HCT116 (cell line): ENCODE results near the gene INHBE. TPM values are rescaled to one million over a fixed set of nuclear protein-coding genes. Genes with fewer than 3 reads are reported as not detected.

Source experiments
- ATAC-seq: fragments of 200-7000 bp; cut with Tn5 transposase; 2 replicates; pipeline ENCODE4 v1.9.1; 2020; ENCODE audit warnings: mild to moderate bottlenecking, moderate library complexity
- BruUV-seq: library from RNA; stranded (reverse); fragments of 400-500 nt; replicated peaks from 2 replicates; lab custom pipeline; 2021; lab: Mats Ljungman, UMichigan
- CTCF ChIA-PET: fragments of 300-600 bp; sonication (Branson Sonifier 250); formaldehyde crosslinking; loops from one replicate; lab custom pipeline; 2021; ENCODE audit warnings: antibody characterized with exemption; lab: Charles Lee
- POLR2A ChIA-PET: fragments of 300-600, 350-600 bp; sonication (Branson Sonifier 250); formaldehyde crosslinking; loops from one replicate; lab custom pipeline; 2021; ENCODE audit warnings: antibody characterized with exemption; lab: Charles Lee
- RAD21 ChIA-PET, 2 experiments: fragments of 300-600 bp; sonication (Branson Sonifier 250); formaldehyde crosslinking; loops; one replicate each; lab custom pipeline; 2023; ENCODE audit warnings: low total read pairs in 2 of 2; ENCODE audit not compliant: uncharacterized antibody in 2 of 2, unreplicated experiment in 2 of 2, low non-redundant PET in 1 of 2; lab: Charles Lee
- DNase-seq: peaks from one replicate; pipeline ENCODE4 v3.0.0-alpha.2; 2010; ENCODE audit warnings: low read depth, low spot score
- H2AFZ ChIP-seq: fragments of 200-600 bp; shearing (Covaris generic), sonication (generic); 2 replicates; pipeline ENCODE4 v1.6.1; 2017; ENCODE audit warnings: low read depth, mixed run types, mixed read lengths, antibody characterized with exemption, low read length; ENCODE audit not compliant: poor library complexity, severe bottlenecking
- H3K27ac ChIP-seq: 2 replicates; pipeline ENCODE4 v1.5.1; 2012; ENCODE audit warnings: low read depth, low read length
- H3K27me3 ChIP-seq: fragments of 200-600 bp; sonication (generic); 2 replicates; pipeline ENCODE4 v1.6.1; 2016; ENCODE audit warnings: mixed run types, low read length, mixed read lengths; ENCODE audit not compliant: insufficient read depth
- H3K36me3 ChIP-seq, 2 experiments: fragments of 200-500 bp in 1 of 2; fragments of 200-600 bp in 1 of 2; sonication (Bioruptor generic) in 1 of 2; sonication (generic) in 1 of 2; 2 replicates each; pipeline versions ENCODE4 v1.5.1 to v1.6.1; 2014 to 2016; ENCODE audit warnings: low read length in 2 of 2, inconsistent platforms in 1 of 2, mixed read lengths in 1 of 2, mixed run types in 1 of 2; ENCODE audit not compliant: insufficient read depth in 2 of 2, control insufficient read depth in 1 of 2
- H3K4me1 ChIP-seq, 2 experiments: fragments of 200-600 bp in 1 of 2; sonication (generic) in 1 of 2; 2 replicates each; pipeline versions ENCODE4 v1.5.1 to v1.6.1; 2012 to 2017; ENCODE audit warnings: low read length in 2 of 2, inconsistent platforms in 1 of 2, mild to moderate bottlenecking in 1 of 2, mixed read lengths in 1 of 2, mixed run types in 1 of 2, moderate library complexity in 1 of 2; ENCODE audit not compliant: insufficient read depth in 2 of 2, control insufficient read depth in 1 of 2
- H3K4me2 ChIP-seq: fragments of 200-600 bp; sonication (generic); 2 replicates; pipeline ENCODE4 v1.6.1; 2017; ENCODE audit warnings: mixed run types, low read length, mixed read lengths
- H3K4me3 ChIP-seq, 2 experiments: fragments of 200-600 bp in 1 of 2; sonication (generic) in 1 of 2; replicated peaks in 1 of 2; 2 replicates each; pipeline ENCODE4 v1.5.1; 2011 to 2016; ENCODE audit warnings: low read length in 2 of 2, control low read depth in 1 of 2, low read depth in 1 of 2, mild to moderate bottlenecking in 1 of 2, mixed read lengths in 1 of 2, mixed run types in 1 of 2
- H3K79me2 ChIP-seq: fragments of 200-600 bp; sonication (generic); 2 replicates; pipeline ENCODE4 v1.6.1; 2017; ENCODE audit warnings: mild to moderate bottlenecking, mixed run types, low read length, moderate library complexity, mixed read lengths; ENCODE audit not compliant: insufficient read depth
- H3K9ac ChIP-seq: fragments of 200-600 bp; sonication (generic); 2 replicates; pipeline ENCODE4 v1.6.1; 2016; ENCODE audit warnings: low read length, mixed read lengths
- H3K9me2 ChIP-seq: fragments of 200-600 bp; sonication (generic), shearing (Covaris generic); 2 replicates; pipeline ENCODE4 v1.6.1; 2017; ENCODE audit warnings: mixed run types, mild to moderate bottlenecking, moderate library complexity; ENCODE audit not compliant: insufficient read depth
- H3K9me3 ChIP-seq, 2 experiments: fragments of 200-500 bp in 1 of 2; fragments of 200-600 bp in 1 of 2; sonication (Bioruptor generic) in 1 of 2; sonication (generic) in 1 of 2; 2 replicates each; pipeline ENCODE4 v1.6.1; 2014 to 2017; ENCODE audit warnings: low read length in 2 of 2, mixed read lengths in 2 of 2, inconsistent platforms in 1 of 2, low read depth in 1 of 2, mild to moderate bottlenecking in 1 of 2, mixed run types in 1 of 2, moderate library complexity in 1 of 2; ENCODE audit not compliant: control insufficient read depth in 1 of 2, insufficient read depth in 1 of 2
- H4K20me1 ChIP-seq: fragments of 200-600 bp; sonication (generic), shearing (Covaris generic); 2 replicates; pipeline ENCODE4 v1.6.1; 2017; ENCODE audit warnings: mixed run types, mild to moderate bottlenecking, moderate library complexity; ENCODE audit not compliant: insufficient read depth
- CBX3 ChIP-seq: IDR thresholded peaks from 2 replicates; pipeline ENCODE4 v1.6.1; 2012; ENCODE audit warnings: low read depth
- CEBPB ChIP-seq: IDR thresholded peaks from 2 replicates; pipeline ENCODE4 v1.6.1; 2012; ENCODE audit warnings: low read depth
- EZH2phosphoT487 ChIP-seq: fragments of 200-600 bp; IDR thresholded peaks from 2 replicates; pipeline ENCODE4 v1.6.1; 2018; ENCODE audit warnings: antibody characterized with exemption, borderline replicate concordance
- JUND ChIP-seq: IDR thresholded peaks from 2 replicates; pipeline ENCODE4 v1.6.1; 2012
- RAD21 ChIP-seq: IDR thresholded peaks from 2 replicates; pipeline ENCODE4 v1.6.1; 2012; ENCODE audit warnings: low read depth, mild to moderate bottlenecking
- SRF ChIP-seq: IDR thresholded peaks from 2 replicates; pipeline ENCODE4 v1.6.1; 2012; ENCODE audit warnings: low read depth
- TCF7L2 ChIP-seq: IDR thresholded peaks from 2 replicates; pipeline ENCODE4 v1.7.0; 2011; ENCODE audit warnings: borderline replicate concordance, inconsistent platforms; ENCODE audit not compliant: insufficient read depth, insufficient read length; ENCODE audit errors: extremely low read depth
- YY1 ChIP-seq: IDR thresholded peaks from 2 replicates; pipeline ENCODE4 v1.6.1; 2011; ENCODE audit warnings: low read length, low read depth, moderate library complexity, mild to moderate bottlenecking; ENCODE audit not compliant: insufficient replicate concordance; ENCODE audit errors: extremely low read depth
- ZFX ChIP-seq: fragments of 450-650 bp; IDR thresholded peaks from 2 replicates; pipeline ENCODE4 v1.6.1; 2017
- intact Hi-C: fragments of 100-400 bp; cut with micrococcal nuclease; formaldehyde crosslinking; loops from 2 replicates; pipeline ENCODE4 v1.10.0; 2022
- total RNA-seq: library from RNA; stranded (reverse); gene quantifications from one replicate; pipeline ENCODE4 v1.2.1, GENCODE V29; 2021; ENCODE audit not compliant: unreplicated experiment
- TF ChIP-seq, protein P1 (sequence below): IDR thresholded peaks from 2 replicates; pipeline ENCODE4 v1.6.1; 2011; ENCODE audit warnings: mild to moderate bottlenecking, low read length, moderate library complexity; ENCODE audit not compliant: insufficient replicate concordance; ENCODE audit errors: extremely low read depth
- TF ChIP-seq, protein P2 (sequence below): IDR thresholded peaks from 2 replicates; pipeline ENCODE4 v1.6.1; 2012
- TF ChIP-seq, protein P3 (sequence below): IDR thresholded peaks from 2 replicates; pipeline ENCODE4 v1.6.1; 2012
- TF ChIP-seq, protein P4 (sequence below), 3 experiments: fragments of 200-600 bp in 1 of 3; sonication (generic) in 1 of 3; IDR thresholded peaks in 2 of 3; conservative IDR thresholded peaks in 1 of 3; 2 replicates each; pipeline ENCODE4 v1.5.1; 2012 to 2017; ENCODE audit warnings: low read depth in 2 of 3, low read length in 2 of 3, antibody characterized with exemption in 1 of 3, borderline replicate concordance in 1 of 3, control low read depth in 1 of 3, mild to moderate bottlenecking in 1 of 3, mixed read lengths in 1 of 3, mixed run types in 1 of 3, moderate library complexity in 1 of 3; ENCODE audit not compliant: insufficient read depth in 1 of 3

Gene INHBE
- total RNA-seq, 1 experiment from 2014 or later, result 0.89 TPM

DNA sequence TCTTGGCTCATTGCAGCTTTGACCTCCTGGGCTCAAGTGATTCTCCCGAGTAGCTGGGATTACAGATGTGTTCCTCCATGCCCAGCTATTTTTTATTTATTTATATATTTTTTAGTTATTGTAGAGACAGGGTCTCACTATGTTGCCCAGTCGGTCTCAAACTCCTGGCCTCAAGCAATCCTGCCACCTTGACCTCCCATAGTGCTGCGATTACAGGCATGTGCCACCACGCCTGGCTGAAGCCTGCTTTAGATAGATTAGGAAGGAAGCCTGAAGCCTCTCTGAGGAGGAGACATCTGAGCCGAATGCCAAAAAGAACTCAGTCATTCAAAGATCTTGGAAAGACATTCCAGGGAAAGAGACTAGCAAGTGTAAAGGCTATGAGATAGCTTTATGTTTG, 10.4 kb upstream of the INHBE start:
- TF ChIP-seq CBX3, result no peak
- no peak for TF ChIP-seq CEBPB
- TF ChIP-seq, protein P1, sequence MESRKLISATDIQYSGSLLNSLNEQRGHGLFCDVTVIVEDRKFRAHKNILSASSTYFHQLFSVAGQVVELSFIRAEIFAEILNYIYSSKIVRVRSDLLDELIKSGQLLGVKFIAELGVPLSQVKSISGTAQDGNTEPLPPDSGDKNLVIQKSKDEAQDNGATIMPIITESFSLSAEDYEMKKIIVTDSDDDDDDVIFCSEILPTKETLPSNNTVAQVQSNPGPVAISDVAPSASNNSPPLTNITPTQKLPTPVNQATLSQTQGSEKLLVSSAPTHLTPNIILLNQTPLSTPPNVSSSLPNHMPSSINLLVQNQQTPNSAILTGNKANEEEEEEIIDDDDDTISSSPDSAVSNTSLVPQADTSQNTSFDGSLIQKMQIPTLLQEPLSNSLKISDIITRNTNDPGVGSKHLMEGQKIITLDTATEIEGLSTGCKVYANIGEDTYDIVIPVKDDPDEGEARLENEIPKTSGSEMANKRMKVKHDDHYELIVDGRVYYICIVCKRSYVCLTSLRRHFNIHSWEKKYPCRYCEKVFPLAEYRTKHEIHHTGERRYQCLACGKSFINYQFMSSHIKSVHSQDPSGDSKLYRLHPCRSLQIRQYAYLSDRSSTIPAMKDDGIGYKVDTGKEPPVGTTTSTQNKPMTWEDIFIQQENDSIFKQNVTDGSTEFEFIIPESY, result no peak
- no peak for TF ChIP-seq ZFX
- no peak for TF ChIP-seq TCF7L2
- no peak for TF ChIP-seq EZH2phosphoT487
- TF ChIP-seq, protein P2, sequence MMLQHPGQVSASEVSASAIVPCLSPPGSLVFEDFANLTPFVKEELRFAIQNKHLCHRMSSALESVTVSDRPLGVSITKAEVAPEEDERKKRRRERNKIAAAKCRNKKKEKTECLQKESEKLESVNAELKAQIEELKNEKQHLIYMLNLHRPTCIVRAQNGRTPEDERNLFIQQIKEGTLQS, result no peak
- TF ChIP-seq RAD21, result no peak
- TF ChIP-seq, protein P3, sequence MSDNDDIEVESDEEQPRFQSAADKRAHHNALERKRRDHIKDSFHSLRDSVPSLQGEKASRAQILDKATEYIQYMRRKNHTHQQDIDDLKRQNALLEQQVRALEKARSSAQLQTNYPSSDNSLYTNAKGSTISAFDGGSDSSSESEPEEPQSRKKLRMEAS, result no peak
- TF ChIP-seq, protein P4, sequence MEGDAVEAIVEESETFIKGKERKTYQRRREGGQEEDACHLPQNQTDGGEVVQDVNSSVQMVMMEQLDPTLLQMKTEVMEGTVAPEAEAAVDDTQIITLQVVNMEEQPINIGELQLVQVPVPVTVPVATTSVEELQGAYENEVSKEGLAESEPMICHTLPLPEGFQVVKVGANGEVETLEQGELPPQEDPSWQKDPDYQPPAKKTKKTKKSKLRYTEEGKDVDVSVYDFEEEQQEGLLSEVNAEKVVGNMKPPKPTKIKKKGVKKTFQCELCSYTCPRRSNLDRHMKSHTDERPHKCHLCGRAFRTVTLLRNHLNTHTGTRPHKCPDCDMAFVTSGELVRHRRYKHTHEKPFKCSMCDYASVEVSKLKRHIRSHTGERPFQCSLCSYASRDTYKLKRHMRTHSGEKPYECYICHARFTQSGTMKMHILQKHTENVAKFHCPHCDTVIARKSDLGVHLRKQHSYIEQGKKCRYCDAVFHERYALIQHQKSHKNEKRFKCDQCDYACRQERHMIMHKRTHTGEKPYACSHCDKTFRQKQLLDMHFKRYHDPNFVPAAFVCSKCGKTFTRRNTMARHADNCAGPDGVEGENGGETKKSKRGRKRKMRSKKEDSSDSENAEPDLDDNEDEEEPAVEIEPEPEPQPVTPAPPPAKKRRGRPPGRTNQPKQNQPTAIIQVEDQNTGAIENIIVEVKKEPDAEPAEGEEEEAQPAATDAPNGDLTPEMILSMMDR (IDR thresholded peaks at IDR 0.05 in 2 of 3, conservative IDR thresholded peaks at IDR 0.05 in 1 of 3; ENCODE audit: borderline replicate concordance in 1 of 3, insufficient read depth in 1 of 3, low read depth in 2 of 3, low read length in 2 of 3), result no peak
- no peak for TF ChIP-seq YY1
- TF ChIP-seq JUND, result no peak
- TF ChIP-seq SRF, result no peak
- ChIA-PET RAD21 (no interaction called here), POLR2A (no interaction called here), CTCF (interaction anchor here (1.4 kb wide), 1 partner anchor 11 kb away, joined by 8 read pairs; the partner anchor contains the start of gene INHBE)
- no peak overlapping the region for H2AFZ ChIP-seq
- H4K20me1 ChIP-seq, result no peaks in the 10 kb centered on the region
- H3K4me1 ChIP-seq, result no peaks in the 10 kb centered on the region
- no peaks in the 10 kb centered on the region for H3K27me3 ChIP-seq
- ATAC-seq (no peak), DNase-seq (no peak)
- no peak overlapping the region for H3K27ac ChIP-seq
- intact Hi-C loops, result no loop called here
- no peak overlapping the region for H3K9ac ChIP-seq
- no peaks in the 10 kb centered on the region for H3K36me3 ChIP-seq
- peaks cover 0 to 8% of the 10 kb centered on the region in 2 experiments; a peak in 1 of 4 replicates for H3K9me3 ChIP-seq
- BruUV-seq, result no TSS peak
- H3K4me3 ChIP-seq, result no peak overlapping the region
- no peaks in the 10 kb centered on the region for H3K79me2 ChIP-seq
- no peak overlapping the region for H3K4me2 ChIP-seq
- H3K9me2 ChIP-seq, result no peaks in the 10 kb centered on the region
